Activated naive CD8-positive, alpha-beta T cell treated with anti-CD3 and anti-CD28 coated beads for 36 hours (primary cell): ENCODE results near the gene CDK2AP2. TPM values are rescaled to one million over a fixed set of nuclear protein-coding genes. Genes with fewer than 3 reads are reported as not detected.

ENCODE experiments used
- DNase-seq: peaks from one replicate; pipeline ENCODE4 v3.0.0; 2021
- H3K27ac Mint-ChIP-seq: one replicate; pipeline ENCODE4 v1.8.0; 2022; ENCODE audit warnings: mild to moderate bottlenecking, moderate library complexity, mixed read lengths
- H3K27me3 Mint-ChIP-seq: one replicate; pipeline ENCODE4 v1.8.0; 2022; ENCODE audit warnings: mild to moderate bottlenecking, mixed read lengths
- H3K36me3 Mint-ChIP-seq: one replicate; pipeline ENCODE4 v1.8.0; 2021; ENCODE audit warnings: mild to moderate bottlenecking, mixed read lengths
- H3K4me1 Mint-ChIP-seq: one replicate; pipeline ENCODE4 v1.8.0; 2021; ENCODE audit warnings: mixed read lengths
- H3K4me3 Mint-ChIP-seq: one replicate; pipeline ENCODE4 v1.8.0; 2022; ENCODE audit warnings: mild to moderate bottlenecking, moderate library complexity, mixed read lengths
- H3K9me3 Mint-ChIP-seq: one replicate; pipeline ENCODE4 v1.8.0; 2022; ENCODE audit warnings: mixed read lengths
- total RNA-seq, 2 experiments: library from RNA; stranded (reverse); gene quantifications; one replicate each; pipeline ENCODE4 v1.2.3, GENCODE V29; 2021

The CDK2AP2 gene
- total RNA-seq, 2 experiments from 2014 or later = 49.7 to 50.5 TPM

- no peaks in the 10 kb centered on the region for H3K9me3 Mint-ChIP-seq
- H3K27me3 Mint-ChIP-seq = no peaks in the 10 kb centered on the region
- peak overlapping the region; percentile 56 for H3K4me3 Mint-ChIP-seq
- no peak for DNase-seq
- H3K36me3 Mint-ChIP-seq = peaks cover 25% of the 10 kb centered on the region
- no peak overlapping the region for H3K27ac Mint-ChIP-seq
- H3K4me1 Mint-ChIP-seq = peaks cover 41% of the 10 kb centered on the region
Observed at GRCh38 chr11:67502328-67502979, 5.5 kb downstream of the CDK2AP2 start.

- peaks cover 23% of the 10 kb centered on the region for H3K36me3 Mint-ChIP-seq
Observed at GRCh38 chr11:67501854-67502253, 6.1 kb downstream of the CDK2AP2 start.

GRCh38 chr11:67500831-67501715, 6.9 kb downstream of the CDK2AP2 start:
- Mint-ChIP-seq H3K4me3 (no peak overlapping the region), H3K27ac (peak overlapping the region; percentile 42), H3K9me3 (no peaks in the 10 kb centered on the region), H3K36me3 (peaks cover 17% of the 10 kb centered on the region), H3K4me1 (peaks cover 29% of the 10 kb centered on the region), H3K27me3 (no peaks in the 10 kb centered on the region)
- no peak for DNase-seq

More at GRCh38 chr11:67501854-67502253, 6.1 kb downstream of the CDK2AP2 start:
- Mint-ChIP-seq H3K4me1 (peaks cover 37% of the 10 kb centered on the region), H3K9me3 (no peaks in the 10 kb centered on the region), H3K27me3 (no peaks in the 10 kb centered on the region), H3K4me3 (no peak overlapping the region), H3K27ac (no peak overlapping the region)
- DNase-seq = no peak

GRCh38 chr11:67500484-67500821, 7.5 kb downstream of the CDK2AP2 start:
- H3K4me3 Mint-ChIP-seq = no peak overlapping the region
- H3K4me1 Mint-ChIP-seq = peaks cover 23% of the 10 kb centered on the region
- DNase-seq = no peak
- H3K9me3 Mint-ChIP-seq = no peaks in the 10 kb centered on the region
- no peak overlapping the region for H3K27ac Mint-ChIP-seq
- peaks cover 17% of the 10 kb centered on the region for H3K36me3 Mint-ChIP-seq
- H3K27me3 Mint-ChIP-seq = no peaks in the 10 kb centered on the region

GRCh38 chr11:67499808-67500483, 8.0 kb downstream of the CDK2AP2 start:
- Mint-ChIP-seq H3K27me3 (no peaks in the 10 kb centered on the region), H3K9me3 (no peaks in the 10 kb centered on the region), H3K27ac (no peak overlapping the region), H3K4me1 (peaks cover 22% of the 10 kb centered on the region), H3K4me3 (no peak overlapping the region), H3K36me3 (peaks cover 17% of the 10 kb centered on the region)
- DNase-seq = no peak

GRCh38 chr11:67498544-67498972, 9.4 kb downstream of the CDK2AP2 start:
- Mint-ChIP-seq H3K27ac (no peak overlapping the region), H3K36me3 (peaks cover 17% of the 10 kb centered on the region), H3K9me3 (no peaks in the 10 kb centered on the region), H3K4me3 (no peak overlapping the region), H3K4me1 (peaks cover 20% of the 10 kb centered on the region), H3K27me3 (no peaks in the 10 kb centered on the region)
- DNase-seq = no peak

GRCh38 chr11:67497656-67498291, 10.2 kb downstream of the CDK2AP2 start:
- Mint-ChIP-seq H3K4me3 (no peak overlapping the region), H3K36me3 (peaks cover 14% of the 10 kb centered on the region), H3K27ac (no peak overlapping the region), H3K9me3 (no peaks in the 10 kb centered on the region), H3K4me1 (peaks cover 14% of the 10 kb centered on the region), H3K27me3 (no peaks in the 10 kb centered on the region)
- DNase-seq = no peak

- H3K4me3 Mint-ChIP-seq = no peak overlapping the region
- peaks cover 7% of the 10 kb centered on the region for H3K4me1 Mint-ChIP-seq
- no peaks in the 10 kb centered on the region for H3K27me3 Mint-ChIP-seq
- DNase-seq = no peak
- peaks cover 10% of the 10 kb centered on the region for H3K36me3 Mint-ChIP-seq
- H3K9me3 Mint-ChIP-seq = no peaks in the 10 kb centered on the region
- no peak overlapping the region for H3K27ac Mint-ChIP-seq
Observed at GRCh38 chr11:67496113-67496512, 11.8 kb downstream of the CDK2AP2 start.

GRCh38 chr11:67495234-67496005, 12.5 kb downstream of the CDK2AP2 start:
- DNase-seq = no peak
- no peak overlapping the region for H3K27ac Mint-ChIP-seq
- H3K4me1 Mint-ChIP-seq = peaks cover under 1% of the 10 kb centered on the region
- no peaks in the 10 kb centered on the region for H3K9me3 Mint-ChIP-seq
- no peak overlapping the region for H3K4me3 Mint-ChIP-seq
- H3K27me3 Mint-ChIP-seq = no peaks in the 10 kb centered on the region
- H3K36me3 Mint-ChIP-seq = peaks cover 3% of the 10 kb centered on the region

GRCh38 chr11:67494371-67495233, 13.4 kb downstream of the CDK2AP2 start:
- H3K4me3 Mint-ChIP-seq = no peak overlapping the region
- H3K27me3 Mint-ChIP-seq = no peaks in the 10 kb centered on the region
- peaks cover 3% of the 10 kb centered on the region for H3K4me1 Mint-ChIP-seq
- no peak overlapping the region for H3K27ac Mint-ChIP-seq
- DNase-seq = no peak
- no peaks in the 10 kb centered on the region for H3K9me3 Mint-ChIP-seq
- peaks cover 6% of the 10 kb centered on the region for H3K36me3 Mint-ChIP-seq

GRCh38 chr11:67493548-67494370, 14.2 kb downstream of the CDK2AP2 start:
- no peak for DNase-seq
- Mint-ChIP-seq H3K4me1 (peaks cover 7% of the 10 kb centered on the region), H3K9me3 (no peaks in the 10 kb centered on the region), H3K4me3 (no peak overlapping the region), H3K27me3 (no peaks in the 10 kb centered on the region), H3K27ac (no peak overlapping the region), H3K36me3 (peaks cover 6% of the 10 kb centered on the region)

GRCh38 chr11:67492801-67493547, 15.0 kb downstream of the CDK2AP2 start:
- DNase-seq = peak; percentile 42
- Mint-ChIP-seq H3K27me3 (no peaks in the 10 kb centered on the region), H3K27ac (no peak overlapping the region), H3K4me1 (peaks cover 15% of the 10 kb centered on the region), H3K9me3 (no peaks in the 10 kb centered on the region), H3K4me3 (no peak overlapping the region), H3K36me3 (peaks cover 13% of the 10 kb centered on the region)
